Measurements from ENCODE around the gene GDAP2.

GDAP2 gene

GRCh38 chr1:117814856-117815797 is 114.3 kb downstream of the GDAP2 start:
- TF ChIP-seq ZNF384 (IDR thresholded peaks at IDR 0.05) (no peak), ARNT (IDR thresholded peaks at IDR 0.05) (no peak), SUZ12 (IDR thresholded peaks at IDR 0.05) (no peak), NFRKB (IDR thresholded peaks at IDR 0.05) (no peak), PKNOX1 (IDR thresholded peaks at IDR 0.05) (no peak), FOXM1 (IDR thresholded peaks at IDR 0.05; ENCODE audit: borderline replicate concordance) (no peak), CTBP1 (IDR thresholded peaks at IDR 0.05; ENCODE audit: borderline replicate concordance) (no peak)
- ChIA-PET POLR2A (no interaction called here), CTCF (interaction anchor here (1.3 kb wide), 1 partner anchor 9 kb away, joined by 4 read pairs; no protein-coding TSS in a partner anchor)
- DNase-seq (ENCODE audit: extremely low spot score), result no peak

All from HEK293T (cell line).